22Rv1 (cell line): ENCODE measurements around the gene NRXN3.

Experiments used
- H3K27ac ChIP-seq: fragments of 450-650 bp; 2 replicates; pipeline ENCODE4 v1.5.1; 2017
- CTCF ChIP-seq: fragments of 450-650 bp; IDR thresholded peaks from 2 replicates; pipeline ENCODE4 v1.5.1; 2017; ENCODE audit warnings: mild to moderate bottlenecking
- ZFX ChIP-seq: fragments of 450-650 bp; IDR thresholded peaks from 2 replicates; pipeline ENCODE4 v1.6.1; 2017; ENCODE audit warnings: antibody characterized with exemption, borderline replicate concordance

Gene NRXN3

GRCh38 chr14:78345131-78345744 is 175.1 kb downstream of the NRXN3 start:
- no peak overlapping the region for H3K27ac ChIP-seq
- TF ChIP-seq CTCF: no peak
- no peak for TF ChIP-seq ZFX

DNA sequence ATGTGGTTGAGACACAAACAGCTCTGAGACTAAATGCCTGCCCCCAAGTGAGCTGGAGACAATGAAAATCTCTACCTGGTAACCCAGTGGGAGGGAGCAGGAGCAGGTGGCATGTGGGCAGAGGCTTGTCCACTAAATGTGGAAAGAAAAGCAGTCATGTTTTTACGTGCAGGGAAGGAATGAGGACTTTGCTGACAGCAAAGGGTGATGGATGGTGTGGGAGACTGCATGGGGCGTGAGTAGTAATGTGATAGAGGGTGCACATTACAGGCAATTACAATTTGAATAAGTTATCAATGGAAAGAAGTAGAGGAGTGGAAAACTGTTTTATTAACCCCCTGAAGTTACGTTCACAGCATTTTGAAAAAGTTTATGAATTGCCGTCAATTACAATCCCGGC is 176.6 kb downstream of the NRXN3 start:
- no peak overlapping the region for H3K27ac ChIP-seq
- no peak for TF ChIP-seq ZFX
- TF ChIP-seq CTCF: no peak

- TF ChIP-seq CTCF: no peak
- TF ChIP-seq ZFX: no peak
- no peak overlapping the region for H3K27ac ChIP-seq
Measured at GRCh38 chr14:78355109-78355508, 184.9 kb downstream of the NRXN3 start.

GRCh38 chr14:78356391-78356790 is 186.2 kb downstream of the NRXN3 start:
- H3K27ac ChIP-seq: no peak overlapping the region
- TF ChIP-seq ZFX (no peak), CTCF (no peak)

GRCh38 chr14:78358591-78358990 is 188.4 kb downstream of the NRXN3 start:
- no peak for TF ChIP-seq CTCF
- no peak for TF ChIP-seq ZFX
- no peak overlapping the region for H3K27ac ChIP-seq

- no peak overlapping the region for H3K27ac ChIP-seq
- TF ChIP-seq CTCF: no peak
- no peak for TF ChIP-seq ZFX
Measured at GRCh38 chr14:78359581-78359980, 189.4 kb downstream of the NRXN3 start.

GRCh38 chr14:78363008-78363407 is 192.8 kb downstream of the NRXN3 start:
- H3K27ac ChIP-seq: no peak overlapping the region
- TF ChIP-seq ZFX (no peak), CTCF (no peak)
